ENCODE measurements around the gene AFTPH.
A peak's percentile ranks its signal among the peaks of the same experiment; 100 is the strongest.

The AFTPH gene, protein sequence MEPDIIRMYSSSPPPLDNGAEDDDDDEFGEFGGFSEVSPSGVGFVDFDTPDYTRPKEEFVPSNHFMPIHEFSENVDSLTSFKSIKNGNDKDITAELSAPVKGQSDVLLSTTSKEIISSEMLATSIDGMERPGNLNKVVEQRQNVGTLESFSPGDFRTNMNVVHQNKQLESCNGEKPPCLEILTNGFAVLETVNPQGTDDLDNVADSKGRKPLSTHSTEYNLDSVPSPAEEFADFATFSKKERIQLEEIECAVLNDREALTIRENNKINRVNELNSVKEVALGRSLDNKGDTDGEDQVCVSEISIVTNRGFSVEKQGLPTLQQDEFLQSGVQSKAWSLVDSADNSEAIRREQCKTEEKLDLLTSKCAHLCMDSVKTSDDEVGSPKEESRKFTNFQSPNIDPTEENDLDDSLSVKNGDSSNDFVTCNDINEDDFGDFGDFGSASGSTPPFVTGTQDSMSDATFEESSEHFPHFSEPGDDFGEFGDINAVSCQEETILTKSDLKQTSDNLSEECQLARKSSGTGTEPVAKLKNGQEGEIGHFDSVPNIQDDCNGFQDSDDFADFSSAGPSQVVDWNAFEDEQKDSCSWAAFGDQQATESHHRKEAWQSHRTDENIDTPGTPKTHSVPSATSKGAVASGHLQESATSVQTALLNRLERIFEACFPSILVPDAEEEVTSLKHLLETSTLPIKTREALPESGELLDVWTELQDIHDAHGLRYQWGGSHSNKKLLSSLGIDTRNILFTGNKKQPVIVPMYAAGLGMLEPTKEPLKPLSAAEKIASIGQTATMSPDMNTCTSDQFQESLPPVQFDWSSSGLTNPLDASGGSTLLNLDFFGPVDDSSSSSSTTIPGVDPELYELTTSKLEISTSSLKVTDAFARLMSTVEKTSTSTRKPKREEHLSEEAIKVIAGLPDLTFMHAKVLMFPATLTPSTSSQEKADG

DNA sequence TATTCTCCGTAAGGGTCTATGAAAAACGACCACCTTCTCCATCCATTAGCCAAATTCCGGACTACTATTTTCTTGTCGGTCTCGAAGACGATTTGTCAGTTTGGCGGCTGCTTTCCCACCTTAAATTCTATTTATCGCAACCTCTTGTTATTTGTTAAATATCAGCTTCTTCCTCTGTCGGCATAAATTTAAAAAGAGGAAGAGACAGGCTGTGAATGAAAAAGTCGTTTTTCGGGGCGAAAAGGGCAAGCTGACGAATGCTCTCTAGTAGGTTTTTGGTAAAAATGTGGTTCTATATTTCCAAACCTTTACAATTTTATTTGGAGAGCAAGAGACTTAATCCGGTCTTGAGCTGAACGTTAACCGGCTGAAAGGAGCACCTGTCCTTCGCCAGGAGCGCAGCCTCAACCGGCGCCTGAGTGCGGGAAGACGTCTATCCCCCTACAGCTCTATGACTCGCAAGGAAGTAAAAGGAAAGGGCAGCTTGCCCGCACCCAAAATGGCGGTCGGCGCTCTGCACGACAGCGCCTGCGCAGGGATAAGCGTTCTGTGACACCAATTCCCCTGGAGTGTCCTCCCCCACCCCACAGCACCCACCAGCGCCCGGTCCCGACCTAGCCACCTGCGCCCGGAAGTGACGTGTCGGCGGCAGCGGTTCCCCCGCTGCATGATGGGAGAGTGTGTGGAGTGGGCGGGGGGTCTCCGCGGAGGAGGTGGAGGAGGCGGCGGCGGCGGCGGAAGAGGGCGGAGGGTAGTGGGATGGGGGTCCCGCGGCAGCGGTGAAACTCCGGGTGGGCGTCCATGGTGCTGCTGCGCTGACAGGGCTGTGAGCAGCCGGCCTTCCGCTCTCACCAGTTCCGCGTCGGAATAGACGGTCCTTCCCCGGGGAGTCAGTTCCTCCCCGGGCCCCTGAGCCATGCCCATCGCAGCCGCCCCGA lies at the start of gene AFTPH:
Gene AFTPH, plus strand, starts transcription at position 663 of the 938 bp plus-strand sequence. CDS start 27,147 bp downstream, outside the sequence.
- DNase-seq (ENCODE audit: low read depth, low spot score): peak; percentile 99

DNA sequence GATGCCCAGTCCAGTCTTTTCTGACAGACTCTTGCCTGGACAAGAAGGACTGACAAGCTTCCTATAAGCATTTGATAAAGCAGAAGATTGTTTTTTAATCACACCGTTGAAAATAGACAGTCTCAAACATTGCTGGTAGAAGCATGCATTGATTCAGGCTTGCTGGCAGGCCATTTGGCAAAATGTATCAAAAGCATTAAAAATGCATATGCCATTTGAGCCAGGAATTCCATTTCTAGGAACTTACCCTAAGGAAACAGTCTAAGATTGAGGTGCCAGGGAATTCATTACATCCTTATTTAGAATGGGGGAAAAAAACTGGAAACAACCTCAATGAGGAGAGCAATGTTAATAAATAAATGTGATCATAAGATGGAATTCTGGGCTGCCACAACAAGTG lies 49.5 kb upstream of the AFTPH start:
- no peak for DNase-seq (ENCODE audit: low read depth, low spot score)

DNA sequence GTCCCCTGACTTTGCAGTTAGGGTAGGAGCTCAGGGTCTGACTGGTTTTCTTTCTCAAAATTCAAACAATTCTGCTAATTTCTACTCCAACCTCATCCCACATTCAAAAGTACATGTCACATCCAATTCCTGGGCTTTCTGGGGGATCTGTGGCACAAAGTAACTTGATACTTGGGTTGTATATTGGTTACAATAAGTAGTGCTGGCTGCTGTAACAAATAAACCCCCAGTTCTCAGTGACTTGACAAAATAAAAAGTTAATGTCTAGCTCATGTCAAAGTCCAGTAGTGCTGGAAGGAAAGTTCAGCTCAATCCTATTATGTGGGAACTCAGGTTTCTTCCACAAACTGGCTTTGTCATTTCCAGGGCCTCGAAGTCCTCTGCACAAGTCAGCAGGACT lies 47.1 kb upstream of the AFTPH start:
- DNase-seq (ENCODE audit: low read depth, low spot score): no peak

DNA sequence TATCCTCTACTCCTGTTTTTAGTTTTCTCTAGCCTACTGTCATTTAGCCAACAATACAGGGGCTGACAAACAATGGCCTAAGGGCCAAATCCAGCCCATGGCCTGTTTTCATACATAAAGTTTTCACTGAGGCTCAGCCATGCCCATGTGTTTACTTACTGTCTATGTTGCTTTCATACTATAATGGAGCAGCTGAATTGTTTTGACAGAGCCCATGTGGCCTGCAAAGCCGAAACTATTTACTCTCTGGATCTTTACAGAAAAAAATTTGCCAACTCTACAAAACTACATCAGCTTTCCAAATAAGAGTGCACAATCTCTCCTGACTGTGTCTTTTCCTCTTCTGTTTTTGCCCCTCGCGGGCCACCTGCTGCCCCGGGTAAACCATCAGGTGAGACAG lies 46.1 kb upstream of the AFTPH start:
- no peak for DNase-seq (ENCODE audit: low read depth, low spot score)

DNA sequence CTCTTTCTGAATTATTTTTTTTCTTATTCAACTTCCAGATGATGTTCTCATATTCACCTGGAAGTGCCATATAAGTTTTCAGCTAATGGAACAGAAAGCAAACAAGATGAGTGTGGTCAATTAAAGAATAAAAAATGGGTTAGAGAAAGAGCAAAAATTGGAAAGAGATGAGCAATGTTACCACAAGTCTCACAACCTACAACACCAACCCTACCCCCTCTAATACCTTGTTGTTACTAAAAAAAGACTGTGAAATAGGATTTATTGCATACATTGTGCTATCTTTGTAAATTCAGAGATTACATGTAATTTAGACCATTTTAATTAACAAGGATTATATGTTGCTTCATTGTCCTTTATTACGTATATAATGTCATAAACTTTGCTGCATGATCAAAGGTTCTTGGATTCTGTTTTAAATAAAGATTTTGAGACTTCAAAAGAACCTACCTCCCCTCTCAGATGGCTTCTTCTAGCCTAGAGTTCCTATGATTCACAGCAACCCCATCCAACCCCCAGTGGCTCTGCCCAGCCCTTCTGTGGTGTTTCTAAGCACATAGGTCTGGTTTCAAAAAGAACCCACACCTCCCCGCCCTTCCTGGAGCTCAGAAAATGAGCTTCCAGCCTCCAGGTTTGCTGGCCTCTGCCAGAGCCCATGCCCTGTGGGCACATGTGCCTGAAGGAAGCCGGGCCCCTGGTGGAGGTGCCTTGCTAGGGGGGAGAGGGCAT lies 45.5 kb upstream of the AFTPH start:
- no peak for DNase-seq (ENCODE audit: low read depth, low spot score)

DNA sequence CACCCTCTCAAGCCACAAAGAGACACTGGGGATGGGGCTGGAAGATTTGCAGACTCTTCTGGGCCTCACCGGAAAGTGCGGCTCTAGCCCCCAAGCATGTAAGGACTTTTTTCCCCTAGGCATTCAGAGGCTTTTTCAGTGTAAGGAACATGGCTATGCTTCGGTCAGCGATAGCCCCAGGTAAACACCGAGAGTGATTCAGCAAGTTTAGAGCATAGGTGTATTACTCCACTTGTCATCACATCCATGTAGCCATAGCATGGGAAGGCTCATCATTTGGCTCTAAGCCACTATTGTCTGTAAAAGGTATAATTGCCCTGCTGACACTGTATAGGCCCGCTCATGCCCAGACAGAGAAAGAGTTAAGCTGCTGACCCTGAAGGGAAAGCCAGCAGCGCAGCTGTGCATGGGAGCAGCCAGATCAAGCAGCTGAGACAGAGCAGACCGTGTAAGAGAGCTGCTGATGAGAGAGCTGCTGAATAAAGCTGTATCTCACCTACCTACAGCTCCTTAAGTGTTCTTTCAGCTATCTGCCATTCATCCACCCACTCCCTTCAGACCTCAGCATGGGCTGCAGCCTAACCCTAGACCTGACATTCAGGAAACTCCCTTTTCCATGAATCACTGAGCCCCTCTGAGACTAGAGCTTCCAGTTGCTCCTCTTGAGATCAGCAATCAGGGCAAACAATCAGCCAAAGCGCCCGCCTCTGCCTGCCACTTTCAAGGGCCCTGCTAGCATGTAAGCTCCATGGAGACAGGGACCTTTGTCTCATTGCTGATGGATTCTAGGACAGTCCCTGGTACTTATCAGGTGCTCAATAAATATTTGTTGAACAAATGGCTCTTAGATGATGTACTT lies 44.6 kb upstream of the AFTPH start:
- no peak for DNase-seq (ENCODE audit: low read depth, low spot score)

DNA sequence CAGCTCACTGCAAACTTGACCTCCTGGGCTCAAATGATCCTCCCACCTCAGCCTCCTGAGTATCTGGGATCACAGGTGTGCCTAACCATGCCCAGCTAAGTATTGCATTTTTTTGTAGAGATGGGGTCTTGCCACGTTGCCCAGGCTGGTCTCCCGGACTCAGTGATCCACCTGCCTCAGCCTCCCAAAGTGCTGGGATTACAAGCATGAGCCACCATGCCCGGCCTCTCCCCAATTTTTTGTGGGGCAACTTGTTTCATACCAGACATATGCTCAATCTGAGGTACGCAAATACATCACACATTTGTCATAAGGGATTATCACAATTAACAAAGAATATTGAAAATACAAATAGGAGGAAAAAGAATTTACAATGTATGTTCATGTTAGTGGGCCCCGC lies 42.5 kb upstream of the AFTPH start:
- no peak for DNase-seq (ENCODE audit: low read depth, low spot score)

DNA sequence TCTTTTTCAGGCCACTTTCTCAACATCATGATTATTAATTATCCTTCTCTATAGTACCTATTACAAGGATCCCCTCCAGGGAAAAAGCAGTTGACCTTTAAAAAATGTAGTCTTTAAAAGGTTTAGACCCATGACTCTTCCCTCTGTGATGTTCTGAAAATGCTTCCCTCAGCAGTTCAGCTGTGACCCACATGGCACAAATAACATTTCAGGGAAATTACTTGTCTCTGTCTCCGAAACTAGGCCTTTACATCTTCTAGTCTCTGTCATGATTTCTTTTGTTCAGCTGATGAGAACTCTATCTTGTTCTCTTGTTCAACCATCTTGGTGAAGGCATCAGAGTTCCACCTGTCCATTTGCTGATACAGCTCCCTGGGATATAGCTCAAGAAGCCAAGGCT lies 41.9 kb upstream of the AFTPH start:
- DNase-seq (ENCODE audit: low read depth, low spot score): no peak

DNA sequence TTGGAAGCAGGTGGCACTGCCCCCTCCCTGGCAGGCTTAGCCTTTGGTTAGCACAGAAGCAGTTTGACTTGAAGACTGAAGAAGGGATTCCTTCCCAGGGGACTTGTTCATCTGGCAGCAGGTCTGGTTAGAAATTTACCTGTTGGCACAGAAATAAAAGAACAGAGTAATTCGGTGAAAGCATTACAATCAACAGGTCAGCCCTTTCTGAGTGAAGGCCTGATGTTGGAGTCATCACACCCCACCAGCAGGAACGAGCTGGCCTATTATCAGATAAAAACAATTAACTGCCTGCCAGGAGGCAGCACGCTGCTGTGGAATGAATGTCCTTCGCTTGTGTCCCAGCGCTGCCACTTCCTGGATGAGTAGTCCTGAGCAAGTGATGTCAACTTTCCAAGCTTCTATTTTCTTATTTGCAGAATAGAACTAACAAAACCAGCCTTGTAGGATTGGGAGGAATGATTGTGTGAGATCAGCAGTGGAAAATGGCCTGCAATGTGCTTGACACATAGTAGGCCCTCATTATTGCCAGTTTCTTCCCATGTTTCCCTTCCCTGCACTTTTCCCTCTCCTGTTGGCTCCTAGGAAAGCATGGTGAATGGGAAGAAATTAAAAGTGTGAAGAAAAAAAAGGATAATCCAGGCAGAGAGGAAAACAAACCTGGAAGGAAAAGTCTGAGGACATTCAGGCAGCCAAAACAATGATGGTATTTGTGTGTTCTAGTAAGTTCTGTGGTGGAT lies 41.2 kb upstream of the AFTPH start:
- DNase-seq (ENCODE audit: low read depth, low spot score): no peak

DNA sequence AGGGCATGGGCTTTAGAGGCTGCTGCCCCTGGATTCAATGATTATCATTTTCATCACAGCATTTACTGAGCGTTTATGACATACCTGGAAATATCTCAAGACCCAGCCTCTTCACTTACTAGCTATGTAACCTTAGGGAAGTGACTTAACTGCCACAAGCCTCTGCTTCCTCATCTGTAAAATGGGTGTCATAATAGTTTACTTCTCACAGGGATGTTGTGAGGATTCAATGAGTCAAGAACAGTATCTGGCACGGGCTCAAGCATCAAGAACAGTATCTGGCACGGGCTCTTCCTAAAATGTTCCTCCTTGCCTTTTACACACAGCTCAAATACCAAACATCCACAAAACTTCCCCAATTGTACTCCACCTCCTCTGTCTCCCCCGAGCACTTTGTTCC lies 38.8 kb upstream of the AFTPH start:
- no peak for DNase-seq (ENCODE audit: low read depth, low spot score)

DNA sequence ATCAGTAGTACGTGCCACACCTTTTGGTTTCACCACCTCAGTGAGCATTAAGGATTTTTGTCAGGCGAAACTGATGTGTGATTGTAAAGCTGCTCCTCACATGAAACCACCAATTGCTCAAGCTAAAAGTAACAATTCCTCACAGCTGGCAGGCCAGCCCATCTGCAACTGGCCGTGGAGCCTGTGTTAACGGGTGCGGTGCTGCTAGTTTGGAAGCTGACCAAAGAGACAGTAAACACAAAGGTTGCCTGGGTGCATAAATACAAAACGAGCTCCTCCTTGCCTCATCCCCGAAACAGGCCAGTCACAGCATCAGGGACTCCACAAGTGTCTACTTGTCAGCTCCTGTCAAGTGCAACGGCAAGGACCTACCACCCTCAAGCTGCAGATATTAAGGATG lies 38.2 kb upstream of the AFTPH start:
- no peak for DNase-seq (ENCODE audit: low read depth, low spot score)

DNA sequence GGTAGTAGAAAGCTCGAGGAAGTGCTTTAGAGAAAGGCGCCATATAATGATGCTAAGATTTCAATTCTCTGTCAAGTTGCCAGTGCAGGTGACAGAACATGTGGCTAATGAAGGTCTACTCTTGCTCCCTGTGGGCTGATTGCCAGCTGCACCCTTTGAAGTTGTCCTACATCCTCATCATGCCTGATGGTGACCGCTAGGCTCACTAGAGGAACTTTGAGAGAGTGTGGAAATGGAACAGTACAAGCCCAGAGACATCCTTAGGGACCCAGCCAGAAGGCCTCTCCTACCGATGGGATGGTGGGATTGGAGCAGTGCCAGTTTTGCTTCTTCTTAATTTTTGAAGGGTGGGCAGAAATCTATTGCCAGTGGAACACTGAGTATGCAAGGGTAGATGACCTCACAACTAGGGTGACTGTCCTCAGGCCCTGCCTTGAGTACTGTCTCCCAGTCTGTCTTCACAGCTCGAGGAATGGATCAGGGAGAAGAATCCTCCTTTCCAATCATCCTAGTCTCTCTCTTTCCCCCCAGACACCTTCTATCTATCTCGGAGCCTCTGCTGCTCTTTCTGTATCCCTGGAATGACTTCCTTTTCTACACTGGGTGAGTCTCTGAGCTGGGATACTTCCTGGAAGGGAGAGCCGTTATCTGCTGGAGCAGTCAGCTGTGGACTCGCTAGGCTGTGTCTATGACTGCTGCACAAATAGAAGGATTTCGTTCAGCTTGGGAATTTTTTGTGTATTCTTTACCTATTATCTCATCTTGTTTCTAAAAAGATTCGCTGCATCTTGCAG lies 36.7 kb upstream of the AFTPH start:
- no peak for DNase-seq (ENCODE audit: low read depth, low spot score)

DNA sequence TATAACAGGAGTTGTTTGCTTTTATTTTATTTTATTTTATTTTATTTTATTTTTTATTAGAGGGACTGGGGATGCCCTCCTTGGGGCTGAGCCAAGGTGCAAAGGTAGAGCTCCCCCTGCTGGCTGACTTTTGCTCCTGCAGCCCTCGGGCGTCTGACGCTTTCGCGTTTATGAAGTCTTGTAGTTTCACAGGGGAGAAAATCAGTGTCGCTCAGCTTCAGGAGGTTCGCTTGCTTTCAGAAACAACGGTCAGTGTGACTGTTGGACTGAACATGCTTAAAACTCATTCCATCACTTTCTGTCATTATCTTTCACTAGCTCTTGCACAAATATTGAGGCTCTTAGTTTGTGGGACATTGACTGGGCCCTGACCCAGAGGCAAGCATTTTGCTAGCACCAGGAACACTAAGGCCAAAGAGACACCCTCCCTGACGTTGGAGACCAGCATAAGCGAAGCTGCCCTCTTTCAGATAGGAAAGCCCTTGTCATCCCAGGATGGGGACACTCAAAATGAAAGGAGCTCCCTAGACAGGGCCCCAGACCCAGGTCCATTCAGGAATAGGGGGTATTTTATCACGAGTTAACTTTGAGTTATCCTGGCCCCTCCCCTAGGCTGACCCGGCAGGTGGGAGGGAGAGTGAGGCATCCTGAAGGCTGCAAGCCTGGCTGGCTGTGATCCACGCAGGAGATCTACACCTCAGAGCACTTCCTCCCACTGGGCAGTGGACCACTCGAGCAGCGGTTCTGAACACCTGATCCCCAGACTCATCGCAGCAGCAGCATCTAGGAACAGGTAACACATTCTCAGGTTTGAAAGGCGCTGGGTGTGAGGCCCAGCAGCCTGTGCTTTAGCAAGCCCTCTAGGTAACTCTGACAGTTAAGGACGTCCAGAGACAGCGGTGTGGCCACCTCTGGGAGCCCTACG lies 35.8 kb upstream of the AFTPH start:
- DNase-seq (ENCODE audit: low read depth, low spot score): peak; percentile 61

DNA sequence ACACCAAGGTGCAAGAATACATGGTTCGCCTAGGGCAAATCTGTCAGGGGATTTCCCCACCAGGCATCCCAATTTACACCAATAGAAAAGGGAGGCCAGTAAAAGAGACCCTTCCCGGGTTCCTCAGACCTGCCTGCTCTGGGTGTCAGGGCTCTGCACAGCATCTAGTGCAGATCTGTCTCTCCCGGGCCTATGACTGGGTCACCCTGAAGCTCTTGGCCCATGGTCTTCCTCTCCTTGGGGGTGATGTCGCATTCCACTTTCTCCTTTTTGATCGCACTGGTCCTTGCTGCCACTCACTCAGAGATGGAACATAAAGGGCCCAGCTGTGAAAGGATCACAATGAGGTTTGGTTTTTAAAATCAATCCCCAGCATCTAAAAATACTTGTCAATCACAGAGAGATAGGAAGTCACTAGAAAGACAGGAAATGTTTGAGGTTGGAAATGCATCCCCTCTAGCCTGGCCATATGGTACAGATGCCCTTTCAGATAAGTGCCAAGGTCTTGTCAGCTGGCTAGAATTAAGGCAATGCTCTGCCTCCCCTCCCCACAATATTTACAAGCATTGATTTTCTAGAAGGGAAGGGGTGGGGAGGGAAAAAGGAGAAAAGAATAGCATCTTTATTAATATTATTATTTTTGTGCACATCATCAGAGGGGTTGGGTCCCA lies 34.9 kb upstream of the AFTPH start:
- no peak for DNase-seq (ENCODE audit: low read depth, low spot score)

DNA sequence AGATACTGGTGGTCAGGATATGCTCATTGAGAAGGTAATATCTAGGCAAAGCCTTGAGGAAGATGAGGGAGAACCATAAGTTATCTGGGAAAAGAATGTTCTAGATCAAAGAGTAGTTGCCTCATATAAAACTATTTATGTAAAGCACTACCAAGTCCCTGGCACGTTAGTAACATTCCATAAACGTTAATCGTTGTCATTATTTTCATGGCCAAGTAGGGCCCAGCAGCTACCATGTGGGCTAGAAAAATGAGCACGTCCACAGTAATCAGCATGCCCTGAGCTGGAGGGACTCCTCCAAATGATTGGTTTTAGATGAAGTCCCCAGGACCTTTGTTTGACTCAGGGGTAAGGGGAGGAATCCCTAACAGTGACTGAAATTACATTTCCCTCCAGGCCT lies 32.7 kb upstream of the AFTPH start:
- no peak for DNase-seq (ENCODE audit: low read depth, low spot score)

DNA sequence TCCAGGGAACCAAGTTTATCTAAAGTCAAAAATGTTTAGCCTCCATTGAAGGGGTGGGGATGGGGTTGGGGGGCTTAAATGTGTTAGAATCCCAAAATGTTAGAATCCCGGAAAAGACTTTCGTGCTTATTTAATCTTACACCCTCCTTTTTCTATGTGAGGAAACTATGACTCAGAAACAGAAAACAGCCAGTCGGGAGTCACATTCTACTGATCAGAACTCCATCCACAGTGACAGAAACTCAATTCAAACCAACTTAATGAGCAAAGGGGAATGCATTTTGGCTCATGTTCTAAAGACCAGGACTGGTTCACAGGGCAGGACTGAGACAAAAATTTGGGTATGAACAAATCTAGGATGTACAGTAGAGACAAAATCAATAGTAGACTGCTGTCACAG lies 31.9 kb upstream of the AFTPH start:
- DNase-seq (ENCODE audit: low read depth, low spot score): no peak

DNA sequence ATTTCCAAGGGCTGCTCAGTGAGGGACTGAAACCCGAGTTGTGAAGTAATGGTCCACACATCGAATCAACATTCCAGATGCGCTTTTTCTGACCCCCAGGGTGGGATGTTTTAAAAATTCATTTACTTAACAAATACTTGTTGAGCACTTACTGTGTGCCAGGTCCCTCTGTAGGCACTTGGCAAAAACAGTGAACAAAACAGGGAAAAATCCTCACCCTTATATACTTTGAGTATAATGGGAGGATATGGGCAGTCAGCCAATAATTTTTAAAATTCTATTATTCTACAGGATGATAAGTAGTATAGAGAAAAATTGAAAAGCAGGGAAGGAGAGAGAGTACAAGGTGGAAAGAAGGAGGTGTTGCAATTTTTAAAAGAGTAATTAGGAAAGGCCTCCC lies 31.3 kb upstream of the AFTPH start:
- no peak for DNase-seq (ENCODE audit: low read depth, low spot score)
